ENCODE results near the gene HNRNPCL4. TPM values are rescaled to one million over a fixed set of nuclear protein-coding genes. Genes with fewer than 3 reads are reported as not detected.
"Not testable (repeated sequence)": the region's sequence is repeated elsewhere in the genome, so short reads cannot be mapped to it uniquely, and the experiment has no call there.

HNRNPCL4 gene
- not detected for total RNA-seq
- total RNA-seq (2013): not detected

DNA sequence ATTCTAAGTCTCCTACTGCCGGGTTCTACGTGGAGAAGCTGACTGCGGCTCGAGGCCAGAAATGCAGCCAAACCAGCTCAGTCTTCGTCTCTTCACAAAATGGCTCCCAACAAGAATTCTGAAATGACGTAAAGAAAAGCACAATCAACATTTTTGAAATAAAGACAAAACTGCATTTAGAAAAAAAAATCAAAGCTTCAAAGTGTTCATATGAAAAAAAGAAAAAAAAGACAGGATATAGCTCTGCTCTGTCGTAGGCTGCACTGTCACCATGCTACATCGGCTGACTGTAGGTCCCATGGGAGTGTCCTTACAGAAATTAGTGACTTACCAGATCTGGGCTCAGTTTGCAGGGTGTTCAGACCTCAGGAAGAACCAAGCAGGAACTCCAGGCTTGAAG is at the start of gene HNRNPCL4:
Gene HNRNPCL4, minus strand, starts transcription at position 101 of the 400 bp plus-strand sequence. CDS start 164 bp downstream, outside the sequence.
- ATAC-seq; H3K27me3 Mint-ChIP-seq (ENCODE audit: low read depth in 2 of 2); H3K9me3 Mint-ChIP-seq; H3K36me3 ChIP-seq (ENCODE audit: control insufficient read depth, insufficient read depth, low read length); H3K27me3 ChIP-seq (ENCODE audit: control insufficient read depth, insufficient read depth, low read length); H3K4me1 ChIP-seq (ENCODE audit: control insufficient read depth, insufficient read depth, low read length); H3K9me3 ChIP-seq (ENCODE audit: control insufficient read depth, insufficient read depth, low read length); H3K4me3 Mint-ChIP-seq; intact Hi-C loops (cut with micrococcal nuclease); H3K4me1 Mint-ChIP-seq; H3K27ac ChIP-seq (ENCODE audit: low read length); H3K27ac Mint-ChIP-seq; H3K4me3 ChIP-seq (ENCODE audit: low read length); H3K36me3 Mint-ChIP-seq; DNase-seq: not testable (repeated sequence)
- WGBS (ENCODE audit: insufficient coverage): no CpG with 5 or more reads among the region's 8 CpGs

GRCh38 chr1:13208712-13209111 is 43.3 kb upstream of the HNRNPCL4 start:
- intact Hi-C loops (cut with micrococcal nuclease); H3K4me3 ChIP-seq (ENCODE audit: low read length); H3K4me1 ChIP-seq (ENCODE audit: control insufficient read depth, insufficient read depth, low read length); H3K9me3 ChIP-seq (ENCODE audit: control insufficient read depth, insufficient read depth, low read length); H3K4me1 Mint-ChIP-seq; H3K36me3 Mint-ChIP-seq; H3K27ac Mint-ChIP-seq; H3K27me3 ChIP-seq (ENCODE audit: control insufficient read depth, insufficient read depth, low read length); DNase-seq; H3K27ac ChIP-seq (ENCODE audit: low read length); H3K36me3 ChIP-seq (ENCODE audit: control insufficient read depth, insufficient read depth, low read length); H3K27me3 Mint-ChIP-seq (ENCODE audit: low read depth in 2 of 2); H3K4me3 Mint-ChIP-seq; H3K9me3 Mint-ChIP-seq: not testable (repeated sequence)
- WGBS (ENCODE audit: insufficient coverage): no CpG with 5 or more reads among the region's 9 CpGs
- ATAC-seq: peak in 1 of 3 donors; percentile 47

DNA sequence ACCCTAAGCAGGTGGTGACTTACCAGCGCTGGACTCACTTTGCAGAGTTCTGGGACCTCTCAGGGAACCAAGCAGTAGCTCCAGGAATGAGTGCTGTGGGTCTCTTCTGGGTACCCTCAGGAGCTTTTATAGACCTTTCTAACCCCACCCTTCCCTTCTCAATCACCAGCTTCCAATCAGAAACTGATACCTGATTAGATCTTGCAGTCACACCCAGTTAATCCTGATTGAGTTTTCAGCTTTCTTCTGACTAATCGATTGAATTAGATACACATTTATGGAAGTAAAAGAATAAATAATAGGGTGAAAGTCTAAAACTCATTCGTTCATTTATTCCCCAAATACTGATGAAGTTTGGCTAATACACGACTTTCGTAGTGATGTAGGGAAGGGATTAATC is 35.9 kb upstream of the HNRNPCL4 start, which contains the start of gene PRAMEF13:
Gene PRAMEF13, minus strand, starts transcription at position 101 of the 400 bp plus-strand sequence. CDS start 1,820 bp downstream, outside the sequence.
- H3K4me1 ChIP-seq (ENCODE audit: control insufficient read depth, insufficient read depth, low read length); H3K36me3 ChIP-seq (ENCODE audit: control insufficient read depth, insufficient read depth, low read length); H3K27ac Mint-ChIP-seq; H3K36me3 Mint-ChIP-seq; H3K9me3 Mint-ChIP-seq; intact Hi-C loops (cut with micrococcal nuclease); DNase-seq; H3K27ac ChIP-seq (ENCODE audit: low read length); H3K27me3 Mint-ChIP-seq (ENCODE audit: low read depth in 2 of 2); H3K4me3 Mint-ChIP-seq; ATAC-seq; H3K4me1 Mint-ChIP-seq; H3K27me3 ChIP-seq (ENCODE audit: control insufficient read depth, insufficient read depth, low read length); H3K9me3 ChIP-seq (ENCODE audit: control insufficient read depth, insufficient read depth, low read length); H3K4me3 ChIP-seq (ENCODE audit: low read length): not testable (repeated sequence)
- WGBS (ENCODE audit: insufficient coverage): no CpG with 5 or more reads among the region's 5 CpGs

GRCh38 chr1:13171548-13171947 is 6.1 kb upstream of the HNRNPCL4 start, which contains the start of gene PRAMEF9:
TSS of gene PRAMEF9 (plus strand) at chr1:13171848. CDS start at chr1:13175281, 3,433 bp downstream.
- H3K27me3 Mint-ChIP-seq (ENCODE audit: low read depth in 2 of 2); H3K27me3 ChIP-seq (ENCODE audit: control insufficient read depth, insufficient read depth, low read length); H3K4me3 ChIP-seq (ENCODE audit: low read length); ATAC-seq; H3K4me1 Mint-ChIP-seq; H3K36me3 Mint-ChIP-seq; DNase-seq; H3K9me3 Mint-ChIP-seq; H3K4me1 ChIP-seq (ENCODE audit: control insufficient read depth, insufficient read depth, low read length); H3K36me3 ChIP-seq (ENCODE audit: control insufficient read depth, insufficient read depth, low read length); H3K27ac Mint-ChIP-seq; H3K27ac ChIP-seq (ENCODE audit: low read length); H3K9me3 ChIP-seq (ENCODE audit: control insufficient read depth, insufficient read depth, low read length); intact Hi-C loops (cut with micrococcal nuclease); H3K4me3 Mint-ChIP-seq: not testable (repeated sequence)
- WGBS (ENCODE audit: insufficient coverage): no CpG with 5 or more reads among the region's 2 CpGs

- H3K4me3 ChIP-seq (ENCODE audit: low read length); H3K4me3 Mint-ChIP-seq; ATAC-seq; H3K9me3 ChIP-seq (ENCODE audit: control insufficient read depth, insufficient read depth, low read length); H3K27me3 Mint-ChIP-seq (ENCODE audit: low read depth in 2 of 2); H3K4me1 ChIP-seq (ENCODE audit: control insufficient read depth, insufficient read depth, low read length); H3K4me1 Mint-ChIP-seq; DNase-seq; H3K27ac ChIP-seq (ENCODE audit: low read length); H3K27me3 ChIP-seq (ENCODE audit: control insufficient read depth, insufficient read depth, low read length); H3K36me3 Mint-ChIP-seq; H3K27ac Mint-ChIP-seq; H3K9me3 Mint-ChIP-seq; intact Hi-C loops (cut with micrococcal nuclease); H3K36me3 ChIP-seq (ENCODE audit: control insufficient read depth, insufficient read depth, low read length): not testable (repeated sequence)
- WGBS (ENCODE audit: insufficient coverage): no CpG with 5 or more reads among the region's 5 CpGs
Observed at GRCh38 chr1:13155909-13156308, 9.5 kb downstream of the HNRNPCL4 start, which contains the start of gene PRAMEF26. TSS of gene PRAMEF26 (minus strand) at chr1:13156009. CDS start at chr1:13153095, 2,914 bp downstream.

DNA sequence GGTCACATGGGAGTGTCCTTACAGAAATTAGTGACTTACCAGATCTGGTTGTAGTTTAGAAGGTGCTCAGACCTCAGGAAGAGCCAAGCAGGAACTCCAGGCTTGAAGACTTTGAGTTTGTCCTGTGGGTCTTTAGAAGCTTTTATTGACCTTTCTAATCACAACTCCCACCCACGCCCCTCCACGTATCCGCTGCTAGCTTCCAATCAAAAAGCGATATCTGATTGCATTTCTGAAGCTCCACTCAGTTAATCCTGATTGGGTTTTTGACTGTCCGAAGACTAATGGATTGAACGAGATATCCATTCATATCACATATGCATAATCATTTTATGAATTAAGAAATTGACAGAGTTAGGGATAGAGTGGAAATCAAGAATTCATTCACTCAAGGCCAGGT is 48.7 kb downstream of the HNRNPCL4 start, which contains the start of gene HNRNPCL2:
Gene HNRNPCL2, minus strand, starts transcription at position 101 of the 400 bp plus-strand sequence. CDS start 454 bp downstream, outside the sequence.
- H3K4me1 Mint-ChIP-seq; intact Hi-C loops (cut with micrococcal nuclease); H3K36me3 Mint-ChIP-seq; H3K4me3 ChIP-seq (ENCODE audit: low read length); ATAC-seq; H3K4me1 ChIP-seq (ENCODE audit: control insufficient read depth, insufficient read depth, low read length); H3K27ac Mint-ChIP-seq; H3K9me3 Mint-ChIP-seq; H3K36me3 ChIP-seq (ENCODE audit: control insufficient read depth, insufficient read depth, low read length); H3K9me3 ChIP-seq (ENCODE audit: control insufficient read depth, insufficient read depth, low read length); H3K27me3 ChIP-seq (ENCODE audit: control insufficient read depth, insufficient read depth, low read length); DNase-seq; H3K4me3 Mint-ChIP-seq; H3K27ac ChIP-seq (ENCODE audit: low read length): not testable (repeated sequence)
- no CpG with 5 or more reads among the region's 6 CpGs for WGBS (ENCODE audit: insufficient coverage)
- peaks cover 0 to 19% of the 10 kb centered on the region in 2 donors for H3K27me3 Mint-ChIP-seq (ENCODE audit: low read depth in 2 of 2)

Other genes with a start within 250 kb of the HNRNPCL4 start
- not detected for gene PRAMEF7, start 249.0 kb downstream of the HNRNPCL4 start, total RNA-seq
- not detected for gene PRAMEF6, start 218.1 kb downstream of the HNRNPCL4 start, total RNA-seq
- gene PRAMEF27, start 109.1 kb downstream of the HNRNPCL4 start, total RNA-seq: not detected
- gene HNRNPCL3, start 104.9 kb downstream of the HNRNPCL4 start, total RNA-seq: not detected
- gene PRAMEF25, start 94.9 kb downstream of the HNRNPCL4 start, total RNA-seq: not detected
- gene HNRNPCL2, start 48.8 kb downstream of the HNRNPCL4 start, total RNA-seq: not detected
- not detected for gene PRAMEF26, start 9.6 kb downstream of the HNRNPCL4 start, total RNA-seq
- not detected for gene PRAMEF9, start 6.2 kb upstream of the HNRNPCL4 start, total RNA-seq
- gene PRAMEF13, start 35.8 kb upstream of the HNRNPCL4 start, total RNA-seq: not detected
- not detected for gene PRAMEF18, start 60.5 kb upstream of the HNRNPCL4 start, total RNA-seq
- not detected for gene PRAMEF5, start 88.6 kb upstream of the HNRNPCL4 start, total RNA-seq
- not detected for gene PRAMEF8, start 119.5 kb upstream of the HNRNPCL4 start, total RNA-seq
- not detected for gene PRAMEF33, start 137.9 kb upstream of the HNRNPCL4 start, total RNA-seq
- not detected for gene PRAMEF15, start 149.9 kb upstream of the HNRNPCL4 start, total RNA-seq
- gene PRAMEF14, start 181.5 kb upstream of the HNRNPCL4 start, total RNA-seq: not detected
- not detected for gene PRAMEF19, start 206.3 kb upstream of the HNRNPCL4 start, total RNA-seq
- gene PRAMEF17, start 224.0 kb upstream of the HNRNPCL4 start, total RNA-seq: not detected
- not detected for gene PRAMEF20, start 244.8 kb upstream of the HNRNPCL4 start, total RNA-seq